Fibroblast of skin of back (primary cell): Measurements from ENCODE around the gene USH2A.
"Not testable (repeated sequence)": the region's sequence is repeated elsewhere in the genome, so short reads cannot be mapped to it uniquely, and the experiment has no call there.

Source experiments
- DNase-seq: peaks from one replicate; pipeline ENCODE4 v3.0.0-alpha.2; 2013

The USH2A gene

DNA sequence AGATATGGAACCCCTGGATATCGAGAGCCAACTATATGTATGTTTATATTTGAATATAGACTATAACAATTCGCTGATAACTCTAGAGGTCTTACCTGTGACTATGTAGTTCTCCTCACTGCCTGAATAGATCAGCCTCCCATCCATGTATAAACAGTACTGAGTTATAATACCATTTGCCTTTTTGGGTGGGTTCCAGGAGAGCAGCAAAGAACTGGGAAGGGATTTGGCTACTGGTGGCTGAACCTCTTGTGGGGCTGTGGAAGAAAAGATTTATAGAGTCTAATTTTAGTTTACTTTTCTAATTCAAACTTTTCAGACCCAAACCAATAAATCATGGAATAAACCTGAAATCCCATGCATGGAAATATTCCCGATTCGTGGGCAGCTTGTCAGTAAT is 376.9 kb downstream of the USH2A start:
- no peak for DNase-seq

DNA sequence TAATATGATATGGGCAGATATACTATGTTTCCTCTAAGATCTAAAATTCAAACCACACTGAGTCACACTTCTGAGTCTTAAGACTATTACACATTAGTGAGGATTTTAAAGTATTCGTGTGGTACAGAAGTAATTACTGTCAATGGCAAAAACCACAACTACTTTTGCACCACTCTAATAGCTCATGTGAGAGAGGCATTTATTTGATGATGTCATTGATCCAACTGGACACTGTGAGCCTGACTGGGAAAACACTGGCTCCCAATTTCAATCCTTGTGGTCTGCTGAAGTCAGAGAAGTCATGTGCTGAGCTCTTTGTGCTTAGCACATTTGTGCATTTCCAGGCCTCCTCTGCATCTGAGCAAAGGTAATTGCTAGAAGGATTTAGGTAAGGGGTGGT is 377.8 kb downstream of the USH2A start:
- DNase-seq = peak; percentile 95

GRCh38 chr1:216044538-216044937 is 378.7 kb downstream of the USH2A start:
- no peak for DNase-seq

GRCh38 chr1:216034506-216034905 is 388.7 kb downstream of the USH2A start:
- no peak for DNase-seq

GRCh38 chr1:216032961-216033614 is 390.2 kb downstream of the USH2A start:
- DNase-seq = peak; percentile 11

GRCh38 chr1:216032284-216032683 is 391.0 kb downstream of the USH2A start:
- no peak for DNase-seq

- no peak for DNase-seq
These were observed 394.6 kb downstream of the USH2A start for GRCh38 chr1:216028631-216029030.

GRCh38 chr1:216024546-216024945 is 398.7 kb downstream of the USH2A start:
- DNase-seq = no peak

DNA sequence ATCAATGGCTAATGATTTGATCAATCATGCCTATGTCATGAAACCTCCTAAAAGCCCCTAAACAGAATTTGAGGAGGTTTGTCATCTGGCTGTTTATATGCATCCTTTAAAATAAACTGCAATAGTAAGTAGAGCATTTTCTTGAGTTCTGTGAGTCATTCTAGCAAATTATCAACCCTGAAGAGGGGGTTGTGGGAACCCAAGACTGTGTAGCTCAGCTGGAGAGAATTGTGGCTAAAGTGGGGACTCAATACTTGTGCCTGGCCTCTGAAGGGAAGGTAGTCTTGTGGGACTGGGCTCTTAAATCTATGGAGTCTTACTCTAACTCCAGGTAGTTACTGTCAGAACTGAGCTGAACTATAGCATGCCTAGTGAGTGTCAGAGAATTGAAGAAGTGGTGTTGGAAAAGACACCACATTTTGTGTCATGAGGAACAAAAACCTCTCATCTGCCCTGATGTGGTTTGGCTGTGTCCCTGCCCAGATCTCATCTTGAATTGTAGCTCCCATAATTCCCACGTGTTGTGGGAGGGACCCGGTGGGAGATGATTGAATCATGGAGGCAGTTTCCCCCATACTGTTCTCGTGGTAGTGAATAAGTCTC is 402.4 kb downstream of the USH2A start:
- DNase-seq = no peak

GRCh38 chr1:216015116-216015515 is 408.1 kb downstream of the USH2A start:
- no peak for DNase-seq

DNA sequence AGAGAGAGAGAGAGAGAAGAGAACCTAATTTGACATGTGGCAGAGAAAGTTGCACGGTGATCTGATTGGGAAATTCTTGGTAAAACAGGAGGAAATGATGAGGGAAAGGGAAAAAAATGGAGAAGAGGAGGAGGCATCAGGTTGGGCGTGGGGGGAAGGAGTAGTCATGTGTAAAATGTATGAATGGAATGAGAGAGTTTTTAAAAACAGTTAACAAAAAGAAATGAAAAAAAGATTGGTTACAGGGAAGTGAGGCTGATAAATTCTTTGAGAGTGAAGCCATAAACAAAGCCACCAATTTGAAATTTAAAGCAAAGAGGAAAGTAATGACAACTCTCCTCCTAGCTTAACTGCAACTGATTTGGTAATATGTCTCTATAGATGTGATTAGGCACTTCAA is 409.2 kb downstream of the USH2A start:
- DNase-seq = no peak

GRCh38 chr1:216009456-216009855 is 413.8 kb downstream of the USH2A start:
- not testable (repeated sequence) for DNase-seq

GRCh38 chr1:216005916-216006315 is 417.3 kb downstream of the USH2A start:
- peak; percentile 25 for DNase-seq

DNA sequence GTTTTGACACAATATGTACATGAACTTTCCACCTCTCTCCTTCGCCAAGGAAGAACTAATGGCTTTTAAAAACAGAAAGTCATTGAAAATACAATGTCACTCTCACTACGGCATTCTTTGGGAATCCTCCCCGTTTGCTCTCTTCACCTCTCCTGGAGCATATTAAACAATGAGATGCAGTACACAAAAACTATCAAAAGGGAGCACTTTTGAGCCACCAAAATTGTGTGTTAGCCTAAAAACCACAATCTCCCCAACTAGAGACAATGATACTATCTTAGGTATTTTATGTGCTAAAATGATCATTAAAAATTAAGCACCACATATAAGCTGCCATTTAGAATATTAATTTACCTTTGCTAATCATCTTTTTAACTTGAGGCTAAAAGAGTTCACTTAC is 430.6 kb downstream of the USH2A start:
- peak; percentile 41 for DNase-seq

GRCh38 chr1:215987092-215987875 is 436.0 kb downstream of the USH2A start:
- no peak for DNase-seq

DNA sequence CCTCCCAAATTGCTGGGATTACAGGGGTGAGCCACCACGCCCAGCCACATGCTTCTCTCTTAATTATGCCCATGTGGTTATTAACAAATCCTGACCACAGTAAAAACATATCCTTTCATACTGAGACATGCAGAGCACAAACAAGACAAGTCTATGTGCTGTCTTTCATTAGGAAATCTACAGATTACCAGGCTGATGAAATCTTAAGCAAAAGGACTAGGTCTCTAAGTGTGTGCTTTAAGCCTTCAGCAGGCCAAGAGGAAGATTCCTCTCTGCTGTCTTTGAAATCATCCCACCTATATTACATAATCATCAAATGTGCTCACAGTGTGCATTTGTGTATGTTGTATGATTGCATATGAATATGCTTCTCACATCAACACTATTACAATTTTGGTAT is 436.8 kb downstream of the USH2A start:
- no peak for DNase-seq

DNA sequence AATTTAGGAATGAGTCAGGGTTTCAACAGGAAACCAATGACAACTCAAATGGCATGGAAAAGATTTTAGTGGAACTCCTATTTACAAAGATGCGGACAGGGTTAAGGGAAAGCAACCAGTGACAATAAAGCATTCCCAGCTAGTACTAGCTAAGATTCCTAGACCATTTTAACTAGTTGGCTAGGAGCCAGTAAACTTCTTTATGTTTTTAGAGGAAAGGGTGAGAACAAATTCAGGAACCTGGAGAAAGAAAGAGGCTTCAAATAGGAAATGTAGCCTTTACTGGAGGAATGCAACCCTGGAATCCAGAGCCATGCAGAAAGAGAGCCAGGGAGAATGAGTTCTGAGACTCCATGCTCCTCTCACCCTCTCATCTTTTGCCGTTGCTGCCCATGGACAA is 439.6 kb downstream of the USH2A start:
- no peak for DNase-seq

DNA sequence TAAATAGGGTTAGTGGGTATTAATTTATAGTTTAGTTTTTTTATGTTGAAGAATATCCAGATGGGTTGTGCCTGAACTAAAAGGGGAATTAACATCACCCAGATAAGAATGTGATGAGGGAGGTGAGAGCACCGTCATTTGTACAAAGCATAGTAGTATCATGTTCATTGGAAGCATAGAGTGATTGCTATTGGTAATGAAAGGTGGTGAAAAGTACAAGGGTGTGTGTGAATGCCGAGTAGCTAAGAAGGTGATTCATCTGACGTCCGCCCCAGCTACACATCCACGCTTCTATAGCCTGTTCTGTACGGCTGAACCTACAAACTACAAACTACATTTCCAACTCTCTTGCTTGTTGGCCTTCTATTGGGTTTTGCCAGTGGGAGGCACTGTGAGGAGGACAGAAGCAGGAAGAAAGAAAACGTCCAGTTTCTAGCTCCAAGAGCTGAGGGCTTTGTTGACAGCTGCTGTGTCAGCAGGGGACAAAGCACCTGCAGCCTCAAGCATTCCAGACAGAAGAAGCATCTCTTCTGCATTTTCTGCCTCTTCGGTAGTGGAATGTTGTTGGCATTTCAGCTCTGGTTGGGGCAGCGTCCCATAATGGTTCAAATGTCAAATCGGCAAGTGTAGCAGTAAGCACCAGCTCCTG is 451.3 kb downstream of the USH2A start:
- no peak for DNase-seq

- peak; percentile 38 for DNase-seq
These were observed 452.8 kb downstream of the USH2A start for GRCh38 chr1:215970406-215970805.

DNA sequence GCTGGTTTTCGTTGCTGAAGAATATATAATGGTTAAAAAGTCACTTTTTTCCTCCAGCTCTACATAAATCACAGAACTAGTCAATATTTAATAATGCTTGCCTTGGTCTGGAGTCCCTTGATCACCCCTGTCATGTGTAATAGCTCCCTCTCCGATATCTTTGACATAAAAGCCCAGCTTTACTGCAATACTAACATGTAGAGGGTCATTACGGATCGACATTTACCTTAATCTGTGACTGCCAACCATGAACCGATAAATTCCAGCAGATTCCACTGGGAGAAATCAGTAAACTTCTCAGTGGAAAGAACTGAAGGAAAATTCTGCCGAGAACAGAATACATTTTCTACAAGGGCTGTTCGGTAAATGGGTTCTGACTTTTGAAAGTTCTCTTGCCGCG is 459.6 kb downstream of the USH2A start:
- DNase-seq = no peak

- DNase-seq = no peak
These were observed 460.2 kb downstream of the USH2A start for GRCh38 chr1:215963040-215963439.

DNA sequence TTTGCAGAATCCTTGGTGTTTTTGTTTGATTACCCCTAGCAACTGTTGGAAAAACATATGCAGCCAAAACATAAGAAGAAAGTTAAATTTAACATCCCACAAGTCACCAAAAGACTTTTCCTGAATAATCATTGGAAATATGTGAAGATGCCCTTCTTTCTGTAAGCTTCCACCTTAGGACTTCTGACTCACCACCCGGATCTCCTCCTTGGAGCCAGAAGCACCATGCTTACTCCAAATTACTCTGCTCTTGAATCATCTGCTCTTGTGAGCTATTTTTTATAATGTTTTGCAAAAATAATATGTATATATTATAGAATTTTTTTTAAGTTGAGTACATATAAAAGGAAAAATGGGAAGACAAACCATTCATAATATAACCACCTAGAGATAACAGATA is 464.4 kb downstream of the USH2A start:
- peak; percentile 1 for DNase-seq

GRCh38 chr1:215957663-215958062 is 465.6 kb downstream of the USH2A start:
- DNase-seq = peak; percentile 18
